Measurements from ENCODE around the gene RECQL5.

The RECQL5 gene

GRCh38 chr17:75667825-75668224 lies 871 bp upstream of the RECQL5 start:
- Histone ChIP-seq H3K27ac (ENCODE audit: low read length) (peak overlapping the region; percentile 81), H3K4me1 (ENCODE audit: insufficient read depth, low read length) (peaks cover 42% of the 10 kb centered on the region), H3K79me2 (ENCODE audit: insufficient read depth, low read length) (peaks cover 67% of the 10 kb centered on the region), H2AFZ (ENCODE audit: low read depth, low read length) (peak overlapping the region; percentile 75), H3K36me3 (ENCODE audit: insufficient read depth, low read length) (peaks cover 47% of the 10 kb centered on the region), H3K9ac (ENCODE audit: low read depth, low read length) (peak overlapping the region; percentile 67), H3K4me2 (ENCODE audit: insufficient read depth, low read length) (peak overlapping the region; percentile 90), H3K27me3 (ENCODE audit: insufficient read depth, low read length, poor library complexity) (no peaks in the 10 kb centered on the region), H3K4me3 (ENCODE audit: low read depth in 1 of 2, low read length in 2 of 2) (peak overlapping the region; percentile 75 to 86), H4K20me1 (ENCODE audit: insufficient read depth, low read length) (peaks cover 12% of the 10 kb centered on the region; the same call in 1 of the 2 replicates), H3K9me3 (ENCODE audit: insufficient read depth, low read length, severe bottlenecking) (no peaks in the 10 kb centered on the region)
- ATAC-seq (ENCODE audit: insufficient read depth, low read depth) (no peak), DNase-seq (no peak)
- TF ChIP-seq CTCF (IDR thresholded peaks at IDR 0.05; ENCODE audit: borderline replicate concordance, extremely low read depth, low read length, poor library complexity, severe bottlenecking) (no peak), EZH2 (IDR thresholded peaks at IDR 0.05; ENCODE audit: borderline replicate concordance, low read depth, low read length, severe bottlenecking) (no peak)

GRCh38 chr17:75665981-75666380 lies 973 bp downstream of the RECQL5 start:
- no peak overlapping the region for H2AFZ ChIP-seq (ENCODE audit: low read depth, low read length)
- peaks cover 53% of the 10 kb centered on the region for H3K79me2 ChIP-seq (ENCODE audit: insufficient read depth, low read length)
- no peaks in the 10 kb centered on the region for H3K9me3 ChIP-seq (ENCODE audit: insufficient read depth, low read length, severe bottlenecking)
- H3K9ac ChIP-seq (ENCODE audit: low read depth, low read length): peak overlapping the region; percentile 67
- peaks cover 42% of the 10 kb centered on the region for H3K4me1 ChIP-seq (ENCODE audit: insufficient read depth, low read length)
- peak overlapping the region; percentile 82 for H3K27ac ChIP-seq (ENCODE audit: low read length)
- no peak for TF ChIP-seq CTCF (IDR thresholded peaks at IDR 0.05; ENCODE audit: borderline replicate concordance, extremely low read depth, low read length, poor library complexity, severe bottlenecking)
- no peak for TF ChIP-seq EZH2 (IDR thresholded peaks at IDR 0.05; ENCODE audit: borderline replicate concordance, low read depth, low read length, severe bottlenecking)
- peak overlapping the region; percentile 75 to 86; a peak in 3 of 4 replicates for H3K4me3 ChIP-seq (ENCODE audit: low read depth in 1 of 2, low read length in 2 of 2)
- no peak for DNase-seq
- H3K27me3 ChIP-seq (ENCODE audit: insufficient read depth, low read length, poor library complexity): no peaks in the 10 kb centered on the region
- ATAC-seq (ENCODE audit: insufficient read depth, low read depth): no peak
- H3K36me3 ChIP-seq (ENCODE audit: insufficient read depth, low read length): peaks cover 46% of the 10 kb centered on the region
- peak overlapping the region; percentile 90 for H3K4me2 ChIP-seq (ENCODE audit: insufficient read depth, low read length)
- H4K20me1 ChIP-seq (ENCODE audit: insufficient read depth, low read length): peaks cover 2% of the 10 kb centered on the region; the same call in 1 of the 2 replicates

- H2AFZ ChIP-seq (ENCODE audit: low read depth, low read length): no peak overlapping the region
- H3K9me3 ChIP-seq (ENCODE audit: insufficient read depth, low read length, severe bottlenecking): no peaks in the 10 kb centered on the region
- H3K9ac ChIP-seq (ENCODE audit: low read depth, low read length): no peak overlapping the region
- TF ChIP-seq CTCF (IDR thresholded peaks at IDR 0.05; ENCODE audit: borderline replicate concordance, extremely low read depth, low read length, poor library complexity, severe bottlenecking) (no peak), EZH2 (IDR thresholded peaks at IDR 0.05; ENCODE audit: borderline replicate concordance, low read depth, low read length, severe bottlenecking) (no peak)
- DNase-seq (no peak), ATAC-seq (ENCODE audit: insufficient read depth, low read depth) (no peak)
- peaks cover 35% of the 10 kb centered on the region for H3K79me2 ChIP-seq (ENCODE audit: insufficient read depth, low read length)
- no peak overlapping the region for H3K4me3 ChIP-seq (ENCODE audit: low read depth in 1 of 2, low read length in 2 of 2)
- no peaks in the 10 kb centered on the region for H4K20me1 ChIP-seq (ENCODE audit: insufficient read depth, low read length)
- no peaks in the 10 kb centered on the region for H3K27me3 ChIP-seq (ENCODE audit: insufficient read depth, low read length, poor library complexity)
- peaks cover 37% of the 10 kb centered on the region for H3K36me3 ChIP-seq (ENCODE audit: insufficient read depth, low read length)
- no peak overlapping the region for H3K4me2 ChIP-seq (ENCODE audit: insufficient read depth, low read length)
- H3K4me1 ChIP-seq (ENCODE audit: insufficient read depth, low read length): peaks cover 29% of the 10 kb centered on the region
- H3K27ac ChIP-seq (ENCODE audit: low read length): no peak overlapping the region
These were observed 2.8 kb downstream of the RECQL5 start for GRCh38 chr17:75664099-75664549.
